H9 (cell line): ENCODE data around the gene RASL12. TPM values are rescaled to one million over a fixed set of nuclear protein-coding genes. Genes with fewer than 3 reads are reported as not detected.

Experiments used
- DNase-seq: peaks from one replicate; pipeline ENCODE4 v3.0.0-alpha.2; 2017
- H2AFZ ChIP-seq: one replicate; pipeline ENCODE4 v1.6.1; 2013; ENCODE audit warnings: mild to moderate bottlenecking, low read length, control low read depth, moderate library complexity
- H2AK5ac ChIP-seq: 2 replicates; pipeline ENCODE4 v1.6.1; 2013; ENCODE audit warnings: low read length, control low read depth, mixed read lengths; ENCODE audit not compliant: insufficient read length
- H2BK120ac ChIP-seq: one replicate; pipeline ENCODE4 v1.6.1; 2013; ENCODE audit warnings: low read depth, mild to moderate bottlenecking, low read length, control low read depth, inconsistent platforms; ENCODE audit not compliant: poor library complexity, severe bottlenecking
- H2BK12ac ChIP-seq: 2 replicates; pipeline ENCODE4 v1.6.1; 2013; ENCODE audit warnings: low read length, control low read depth, mixed read lengths, low read depth; ENCODE audit not compliant: insufficient read length
- H2BK15ac ChIP-seq: 2 replicates; pipeline ENCODE4 v1.6.1; 2013; ENCODE audit warnings: low read depth, low read length, control low read depth
- H2BK20ac ChIP-seq: one replicate; pipeline ENCODE4 v1.6.1; 2013; ENCODE audit warnings: low read depth, mild to moderate bottlenecking, low read length, control low read depth, inconsistent platforms; ENCODE audit not compliant: poor library complexity, severe bottlenecking
- H2BK5ac ChIP-seq: 2 replicates; pipeline ENCODE4 v1.6.1; 2013; ENCODE audit warnings: low read length, control low read depth, mixed read lengths; ENCODE audit not compliant: insufficient read length
- H3K14ac ChIP-seq: 2 replicates; pipeline ENCODE4 v1.6.1; 2013; ENCODE audit warnings: low read length, control low read depth; ENCODE audit not compliant: insufficient read depth
- H3K18ac ChIP-seq: 2 replicates; pipeline ENCODE4 v1.6.1; 2013; ENCODE audit warnings: low read depth, mild to moderate bottlenecking, mixed read lengths, low read length, control low read depth; ENCODE audit not compliant: insufficient read length
- H3K23ac ChIP-seq: 2 replicates; pipeline ENCODE4 v1.6.1; 2013; ENCODE audit warnings: low read length, control low read depth, mixed read lengths, low read depth; ENCODE audit not compliant: insufficient read length
- H3K23me2 ChIP-seq: 2 replicates; pipeline ENCODE4 v1.6.1; 2013; ENCODE audit warnings: low read depth, mild to moderate bottlenecking, mixed read lengths, low read length, control low read depth; ENCODE audit not compliant: insufficient read length, poor library complexity, severe bottlenecking
- H3K27ac ChIP-seq: 2 replicates; pipeline ENCODE4 v1.5.1; 2013; ENCODE audit warnings: low read length, control low read depth, mixed read lengths, low read depth; ENCODE audit not compliant: insufficient read length
- H3K27me3 ChIP-seq: 2 replicates; pipeline ENCODE4 v1.6.1; 2013; ENCODE audit warnings: low read length, control low read depth, inconsistent platforms; ENCODE audit not compliant: insufficient read depth
- H3K4ac ChIP-seq: 2 replicates; pipeline ENCODE4 v1.6.1; 2013; ENCODE audit warnings: low read depth, mild to moderate bottlenecking, control low read depth, inconsistent platforms, low read length, moderate library complexity
- H3K4me1 ChIP-seq: 2 replicates; pipeline ENCODE4 v1.6.1; 2013; ENCODE audit warnings: low read length, control low read depth, inconsistent platforms; ENCODE audit not compliant: insufficient read depth
- H3K4me2 ChIP-seq: 2 replicates; pipeline ENCODE4 v1.6.1; 2013; ENCODE audit warnings: low read length, control low read depth, mixed read lengths; ENCODE audit not compliant: insufficient read length, insufficient read depth
- H3K56ac ChIP-seq: 2 replicates; pipeline ENCODE4 v1.6.1; 2013; ENCODE audit warnings: low read depth, mild to moderate bottlenecking, mixed read lengths, low read length, control low read depth; ENCODE audit not compliant: insufficient read length
- H3K79me1 ChIP-seq: 2 replicates; pipeline ENCODE4 v1.6.1; 2013; ENCODE audit warnings: low read depth, mild to moderate bottlenecking, moderate library complexity, low read length, control low read depth, inconsistent platforms; ENCODE audit not compliant: insufficient read depth, poor library complexity, severe bottlenecking
- H3K79me2 ChIP-seq: 2 replicates; pipeline ENCODE4 v1.6.1; 2013; ENCODE audit warnings: low read length, control low read depth, inconsistent platforms; ENCODE audit not compliant: insufficient read depth
- H3K9ac ChIP-seq: 2 replicates; pipeline ENCODE4 v1.6.1; 2013; ENCODE audit warnings: low read length, control low read depth, mixed read lengths; ENCODE audit not compliant: insufficient read length; ENCODE audit errors: extremely low read depth
- H3K9me3 ChIP-seq: one replicate; pipeline ENCODE4 v1.6.1; 2013; ENCODE audit warnings: low read depth, low read length, inconsistent platforms; ENCODE audit not compliant: control insufficient read depth
- H3T11ph ChIP-seq: one replicate; pipeline ENCODE4 v1.6.1; 2013; ENCODE audit warnings: mild to moderate bottlenecking, low read length, control low read depth, inconsistent platforms
- H4K20me1 ChIP-seq: one replicate; pipeline ENCODE4 v1.6.1; 2013; ENCODE audit not compliant: control insufficient read depth, insufficient read length, insufficient read depth
- H4K5ac ChIP-seq: 2 replicates; pipeline ENCODE4 v1.6.1; 2013; ENCODE audit warnings: low read depth, mild to moderate bottlenecking, mixed read lengths, low read length, control low read depth; ENCODE audit not compliant: insufficient read length
- H4K8ac ChIP-seq: replicated peaks from 2 replicates; pipeline ENCODE4 v1.6.1; 2013; ENCODE audit warnings: low read length, control low read depth, mixed read lengths, low read depth; ENCODE audit not compliant: insufficient read length
- H4K91ac ChIP-seq: 2 replicates; pipeline ENCODE4 v1.6.1; 2013; ENCODE audit warnings: low read depth, mild to moderate bottlenecking, moderate library complexity, mixed read lengths, low read length, control low read depth; ENCODE audit not compliant: insufficient read length
- H3K27ac Mint-ChIP-seq, 3 experiments: 2 replicates in 2 of 3; 3 replicates in 1 of 3; pipeline ENCODE4 v1.8.0; 2020 to 2021; ENCODE audit warnings: mixed read lengths in 3 of 3, mild to moderate bottlenecking in 1 of 3, moderate library complexity in 1 of 3
- H3K27me3 Mint-ChIP-seq: 2 replicates; pipeline ENCODE4 v1.8.0; 2021; ENCODE audit warnings: low read depth, mild to moderate bottlenecking, moderate library complexity, mixed read lengths
- H3K36me3 Mint-ChIP-seq, 3 experiments: 2 replicates in 2 of 3; 3 replicates in 1 of 3; pipeline ENCODE4 v1.8.0; 2020 to 2021; ENCODE audit warnings: low read depth in 3 of 3, mixed read lengths in 3 of 3; ENCODE audit not compliant: insufficient read depth in 1 of 3
- H3K4me1 Mint-ChIP-seq, 2 experiments: 2 replicates each; pipeline ENCODE4 v1.8.0; 2020; ENCODE audit warnings: mixed read lengths in 2 of 2
- H3K4me3 Mint-ChIP-seq, 2 experiments: 2 replicates in 1 of 2; 3 replicates in 1 of 2; pipeline ENCODE4 v1.8.0; 2020 to 2021; ENCODE audit warnings: mild to moderate bottlenecking in 2 of 2, mixed read lengths in 2 of 2, moderate library complexity in 1 of 2
- H3K9me3 Mint-ChIP-seq, 2 experiments: 2 replicates in 1 of 2; 3 replicates in 1 of 2; pipeline ENCODE4 v1.8.0; 2020; ENCODE audit warnings: mild to moderate bottlenecking in 2 of 2, mixed read lengths in 2 of 2, moderate library complexity in 1 of 2
- WGBS: extraction: QIAGEN DNeasy Blood & Tissue Kit; methylation state at CpG from one replicate; pipeline ENCODE4 v1.1.7; 2013; ENCODE audit warnings: missing lambda C conversion rate, low lambda C conversion rate, mixed read lengths; ENCODE audit not compliant: insufficient read length; ENCODE audit errors: extremely low coverage; 5-methylcytosine and 5-hydroxymethylcytosine counted together
- total RNA-seq: library from RNA; stranded (reverse); gene quantifications from 2 replicates; pipeline ENCODE4 v1.2.1, GENCODE V29; 2021
- TF ChIP-seq, protein P1 (sequence below): fragments of 200-600 bp; sonication (generic); conservative IDR thresholded peaks from 3 replicates; pipeline ENCODE4 v1.8.0; 2021; ENCODE audit warnings: antibody characterized with exemption, mild to moderate bottlenecking

RASL12 gene
- total RNA-seq, 1 experiment from 2014 or later = 7.5 TPM

DNA sequence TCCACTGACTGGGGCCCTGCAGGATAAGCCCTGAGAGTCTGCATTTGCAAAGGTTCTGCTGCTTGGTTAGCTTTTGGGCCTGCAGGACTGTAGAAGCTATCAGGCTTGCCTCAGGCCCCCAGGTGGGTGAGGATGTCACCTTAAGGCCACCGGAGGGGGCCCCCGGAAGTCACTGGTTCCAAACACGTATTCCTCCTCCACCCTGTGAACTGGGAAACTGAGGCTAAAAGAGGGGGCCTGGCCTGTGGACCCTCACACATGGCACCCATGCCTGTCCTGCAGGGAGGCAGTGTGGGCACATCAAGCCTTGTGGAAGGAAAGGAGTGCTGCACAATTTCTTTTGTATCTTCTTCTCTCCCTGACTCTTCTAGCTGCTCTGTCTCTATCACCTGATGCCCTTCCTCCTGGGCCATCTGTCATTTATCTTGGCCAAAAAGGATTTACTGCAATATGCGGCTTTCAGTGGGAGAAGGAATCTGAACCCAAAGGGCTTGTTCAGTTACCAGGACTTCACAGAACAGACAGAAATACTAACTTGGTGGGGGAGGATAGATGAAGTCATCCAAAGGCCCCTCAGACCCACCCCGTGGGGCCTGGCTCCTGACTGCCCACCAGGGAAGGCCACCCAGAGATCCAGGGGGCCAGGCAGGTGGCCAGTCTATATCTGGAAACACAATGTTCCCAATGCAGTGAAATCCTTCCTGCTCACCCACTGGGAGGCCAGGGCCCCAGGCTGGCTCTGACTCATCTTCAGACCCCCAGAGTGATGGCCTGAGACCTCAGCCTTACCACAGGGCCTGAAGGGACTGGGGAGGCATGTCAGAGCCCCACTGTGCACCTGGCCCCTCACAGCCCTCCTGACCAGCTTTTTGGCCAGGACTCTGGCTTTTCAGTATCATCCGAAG lies 28.9 kb upstream of the RASL12 start:
- Histone ChIP-seq H3K4me2 (no peak overlapping the region), H3K9me3 (no peaks in the 10 kb centered on the region), H3T11ph (no peak overlapping the region), H2BK12ac (no peak overlapping the region), H4K8ac (no peak overlapping the region), H3K56ac (no peak overlapping the region), H3K14ac (no peak overlapping the region), H3K4ac (no peak overlapping the region), H4K20me1 (no peaks in the 10 kb centered on the region), H3K23me2 (peaks cover 1% of the 10 kb centered on the region), H3K27me3 (no peaks in the 10 kb centered on the region), H3K27ac (no peak overlapping the region), H2AFZ (no peak overlapping the region), H2BK5ac (no peak overlapping the region), H2BK120ac (no peak overlapping the region), H3K79me2 (no peaks in the 10 kb centered on the region), H3K4me1 (no peaks in the 10 kb centered on the region), H3K79me1 (no peaks in the 10 kb centered on the region), H2BK20ac (no peak overlapping the region), H4K5ac (no peak overlapping the region), H4K91ac (no peak overlapping the region), H2BK15ac (no peak overlapping the region), H3K18ac (no peak overlapping the region), H2AK5ac (no peak overlapping the region), H3K9ac (no peak overlapping the region), H3K23ac (no peak overlapping the region)
- no peak for DNase-seq
- Mint-ChIP-seq H3K36me3 (peaks cover 0 to 17% (median 8%) of the 10 kb centered on the region in 3 experiments; a peak in 6 of 7 replicates), H3K4me1 (peaks cover 6 to 9% of the 10 kb centered on the region in 2 experiments; a peak in 3 of 4 replicates), H3K9me3 (no peaks in the 10 kb centered on the region), H3K27ac (no peak overlapping the region), H3K4me3 (no peak overlapping the region), H3K27me3 (no peaks in the 10 kb centered on the region; the same call in 1 of the 2 replicates)
- TF ChIP-seq, protein P1, sequence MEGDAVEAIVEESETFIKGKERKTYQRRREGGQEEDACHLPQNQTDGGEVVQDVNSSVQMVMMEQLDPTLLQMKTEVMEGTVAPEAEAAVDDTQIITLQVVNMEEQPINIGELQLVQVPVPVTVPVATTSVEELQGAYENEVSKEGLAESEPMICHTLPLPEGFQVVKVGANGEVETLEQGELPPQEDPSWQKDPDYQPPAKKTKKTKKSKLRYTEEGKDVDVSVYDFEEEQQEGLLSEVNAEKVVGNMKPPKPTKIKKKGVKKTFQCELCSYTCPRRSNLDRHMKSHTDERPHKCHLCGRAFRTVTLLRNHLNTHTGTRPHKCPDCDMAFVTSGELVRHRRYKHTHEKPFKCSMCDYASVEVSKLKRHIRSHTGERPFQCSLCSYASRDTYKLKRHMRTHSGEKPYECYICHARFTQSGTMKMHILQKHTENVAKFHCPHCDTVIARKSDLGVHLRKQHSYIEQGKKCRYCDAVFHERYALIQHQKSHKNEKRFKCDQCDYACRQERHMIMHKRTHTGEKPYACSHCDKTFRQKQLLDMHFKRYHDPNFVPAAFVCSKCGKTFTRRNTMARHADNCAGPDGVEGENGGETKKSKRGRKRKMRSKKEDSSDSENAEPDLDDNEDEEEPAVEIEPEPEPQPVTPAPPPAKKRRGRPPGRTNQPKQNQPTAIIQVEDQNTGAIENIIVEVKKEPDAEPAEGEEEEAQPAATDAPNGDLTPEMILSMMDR = no peak
- no CpG with 5 or more reads among the region's 6 CpGs for WGBS
